ENCODE measurements around the gene TEKT5. TPM values are rescaled to one million over a fixed set of nuclear protein-coding genes. Genes with fewer than 3 reads are reported as not detected.

TEKT5 gene
- total and polyA plus RNA-seq, 4 donors, result 0.13 to 0.92 TPM; not detected in 2

DNA sequence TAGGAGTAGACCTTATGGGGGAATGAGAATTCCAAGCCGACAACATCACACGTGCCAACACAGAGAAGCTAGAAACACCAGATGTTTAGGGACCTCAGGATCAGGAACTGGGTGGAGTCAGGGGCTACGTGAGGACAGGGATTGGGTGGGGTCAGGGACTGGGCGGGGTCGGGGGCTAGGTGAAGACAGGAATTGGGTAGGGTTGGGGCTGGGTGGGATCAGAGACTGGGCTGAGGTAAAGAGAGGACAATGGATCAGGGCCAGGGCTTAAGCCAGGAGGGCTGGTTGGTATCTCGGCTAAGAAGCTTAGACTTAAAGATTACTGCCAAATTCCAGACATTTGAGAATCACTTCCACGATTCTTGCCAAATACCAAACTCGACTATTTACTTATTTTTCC, 11.6 kb downstream of the TEKT5 start:
- no peaks in the 10 kb centered on the region for H3K4me1 ChIP-seq (ENCODE audit: control insufficient read depth in 4 of 4, insufficient read depth in 4 of 4, low read length in 3 of 4)
- 73% methylated on average over 8 of the region's 8 CpGs for WGBS
- no peaks in the 10 kb centered on the region for H3K36me3 ChIP-seq (ENCODE audit: control insufficient read depth in 4 of 4, insufficient read depth in 3 of 4, low read depth in 1 of 4, low read length in 3 of 4)
- DNase-seq (ENCODE audit: low spot score), result no peak
- TF ChIP-seq SP1 (IDR thresholded peaks at IDR 0.05), result no peak
- no peak for TF ChIP-seq TAF1 (conservative IDR thresholded peaks at IDR 0.05)
- no peak for TF ChIP-seq NR2F2 (IDR thresholded peaks at IDR 0.05)
- no peak for TF ChIP-seq ZBTB33 (IDR thresholded peaks at IDR 0.05)
- no peak for TF ChIP-seq FOXA1 (IDR thresholded peaks at IDR 0.05)
- TF ChIP-seq YY1 (IDR thresholded peaks at IDR 0.05), result no peak
- TF ChIP-seq, protein P1, sequence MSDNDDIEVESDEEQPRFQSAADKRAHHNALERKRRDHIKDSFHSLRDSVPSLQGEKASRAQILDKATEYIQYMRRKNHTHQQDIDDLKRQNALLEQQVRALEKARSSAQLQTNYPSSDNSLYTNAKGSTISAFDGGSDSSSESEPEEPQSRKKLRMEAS (IDR thresholded peaks at IDR 0.05), result no peak
- no peak for TF ChIP-seq ATF3 (IDR thresholded peaks at IDR 0.05)
- no peak for TF ChIP-seq RXRA (IDR thresholded peaks at IDR 0.05)
- TF ChIP-seq EGR1 (IDR thresholded peaks at IDR 0.05; ENCODE audit: low read depth in 2 of 2), result no peak
- TF ChIP-seq JUND (IDR thresholded peaks at IDR 0.05), result no peak
- TF ChIP-seq HNF4A (conservative IDR thresholded peaks at IDR 0.05), result no peak
- TF ChIP-seq, protein P2, sequence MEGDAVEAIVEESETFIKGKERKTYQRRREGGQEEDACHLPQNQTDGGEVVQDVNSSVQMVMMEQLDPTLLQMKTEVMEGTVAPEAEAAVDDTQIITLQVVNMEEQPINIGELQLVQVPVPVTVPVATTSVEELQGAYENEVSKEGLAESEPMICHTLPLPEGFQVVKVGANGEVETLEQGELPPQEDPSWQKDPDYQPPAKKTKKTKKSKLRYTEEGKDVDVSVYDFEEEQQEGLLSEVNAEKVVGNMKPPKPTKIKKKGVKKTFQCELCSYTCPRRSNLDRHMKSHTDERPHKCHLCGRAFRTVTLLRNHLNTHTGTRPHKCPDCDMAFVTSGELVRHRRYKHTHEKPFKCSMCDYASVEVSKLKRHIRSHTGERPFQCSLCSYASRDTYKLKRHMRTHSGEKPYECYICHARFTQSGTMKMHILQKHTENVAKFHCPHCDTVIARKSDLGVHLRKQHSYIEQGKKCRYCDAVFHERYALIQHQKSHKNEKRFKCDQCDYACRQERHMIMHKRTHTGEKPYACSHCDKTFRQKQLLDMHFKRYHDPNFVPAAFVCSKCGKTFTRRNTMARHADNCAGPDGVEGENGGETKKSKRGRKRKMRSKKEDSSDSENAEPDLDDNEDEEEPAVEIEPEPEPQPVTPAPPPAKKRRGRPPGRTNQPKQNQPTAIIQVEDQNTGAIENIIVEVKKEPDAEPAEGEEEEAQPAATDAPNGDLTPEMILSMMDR (IDR thresholded peaks at IDR 0.05; ENCODE audit: low read depth, low read length, missing input control), result no peak
- TF ChIP-seq RAD21 (IDR thresholded peaks at IDR 0.05), result no peak
- TF ChIP-seq, protein P3, sequence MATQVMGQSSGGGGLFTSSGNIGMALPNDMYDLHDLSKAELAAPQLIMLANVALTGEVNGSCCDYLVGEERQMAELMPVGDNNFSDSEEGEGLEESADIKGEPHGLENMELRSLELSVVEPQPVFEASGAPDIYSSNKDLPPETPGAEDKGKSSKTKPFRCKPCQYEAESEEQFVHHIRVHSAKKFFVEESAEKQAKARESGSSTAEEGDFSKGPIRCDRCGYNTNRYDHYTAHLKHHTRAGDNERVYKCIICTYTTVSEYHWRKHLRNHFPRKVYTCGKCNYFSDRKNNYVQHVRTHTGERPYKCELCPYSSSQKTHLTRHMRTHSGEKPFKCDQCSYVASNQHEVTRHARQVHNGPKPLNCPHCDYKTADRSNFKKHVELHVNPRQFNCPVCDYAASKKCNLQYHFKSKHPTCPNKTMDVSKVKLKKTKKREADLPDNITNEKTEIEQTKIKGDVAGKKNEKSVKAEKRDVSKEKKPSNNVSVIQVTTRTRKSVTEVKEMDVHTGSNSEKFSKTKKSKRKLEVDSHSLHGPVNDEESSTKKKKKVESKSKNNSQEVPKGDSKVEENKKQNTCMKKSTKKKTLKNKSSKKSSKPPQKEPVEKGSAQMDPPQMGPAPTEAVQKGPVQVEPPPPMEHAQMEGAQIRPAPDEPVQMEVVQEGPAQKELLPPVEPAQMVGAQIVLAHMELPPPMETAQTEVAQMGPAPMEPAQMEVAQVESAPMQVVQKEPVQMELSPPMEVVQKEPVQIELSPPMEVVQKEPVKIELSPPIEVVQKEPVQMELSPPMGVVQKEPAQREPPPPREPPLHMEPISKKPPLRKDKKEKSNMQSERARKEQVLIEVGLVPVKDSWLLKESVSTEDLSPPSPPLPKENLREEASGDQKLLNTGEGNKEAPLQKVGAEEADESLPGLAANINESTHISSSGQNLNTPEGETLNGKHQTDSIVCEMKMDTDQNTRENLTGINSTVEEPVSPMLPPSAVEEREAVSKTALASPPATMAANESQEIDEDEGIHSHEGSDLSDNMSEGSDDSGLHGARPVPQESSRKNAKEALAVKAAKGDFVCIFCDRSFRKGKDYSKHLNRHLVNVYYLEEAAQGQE (IDR thresholded peaks at IDR 0.05), result no peak
- no peak for TF ChIP-seq HNF4G (IDR thresholded peaks at IDR 0.05)
- H3K4me3 ChIP-seq (ENCODE audit: low read depth in 1 of 3, low read length in 3 of 3), result no peak overlapping the region
- no peaks in the 10 kb centered on the region for H3K9me3 ChIP-seq (ENCODE audit: control insufficient read depth in 4 of 4, low read length in 3 of 4)
- no peak overlapping the region for H3K9ac ChIP-seq (ENCODE audit: low read depth in 1 of 2, low read length in 2 of 2)
- no peaks in the 10 kb centered on the region for H3K27me3 ChIP-seq (ENCODE audit: control insufficient read depth in 4 of 4, insufficient read depth in 4 of 4, low read length in 3 of 4)
- H3K27ac ChIP-seq (ENCODE audit: low read depth in 1 of 2, low read length in 2 of 2), result no peak overlapping the region

- DNase-seq (ENCODE audit: low spot score), result no peak
- no peak overlapping the region for H3K27ac ChIP-seq (ENCODE audit: low read depth in 1 of 2, low read length in 2 of 2)
- no peaks in the 10 kb centered on the region for H3K9me3 ChIP-seq (ENCODE audit: control insufficient read depth in 4 of 4, low read length in 3 of 4)
- no peak overlapping the region for H3K4me3 ChIP-seq (ENCODE audit: low read depth in 1 of 3, low read length in 3 of 3)
- no peaks in the 10 kb centered on the region for H3K27me3 ChIP-seq (ENCODE audit: control insufficient read depth in 4 of 4, insufficient read depth in 4 of 4, low read length in 3 of 4)
- 89% methylated on average over 7 of the region's 7 CpGs for WGBS
- H3K9ac ChIP-seq (ENCODE audit: low read depth in 1 of 2, low read length in 2 of 2), result no peak overlapping the region
- no peaks in the 10 kb centered on the region for H3K36me3 ChIP-seq (ENCODE audit: control insufficient read depth in 4 of 4, insufficient read depth in 3 of 4, low read depth in 1 of 4, low read length in 3 of 4)
- no peaks in the 10 kb centered on the region for H3K4me1 ChIP-seq (ENCODE audit: control insufficient read depth in 4 of 4, insufficient read depth in 4 of 4, low read length in 3 of 4)
- no peak for TF ChIP-seq FOXA2 (IDR thresholded peaks at IDR 0.05)
- TF ChIP-seq GABPA (IDR thresholded peaks at IDR 0.05 in 1 of 2, conservative IDR thresholded peaks at IDR 0.05 in 1 of 2), result no peak
- no peak for TF ChIP-seq ZBTB33 (IDR thresholded peaks at IDR 0.05)
- TF ChIP-seq JUND (IDR thresholded peaks at IDR 0.05), result no peak
- TF ChIP-seq ATF3 (IDR thresholded peaks at IDR 0.05), result no peak
- TF ChIP-seq, protein P1 (IDR thresholded peaks at IDR 0.05), result no peak
- TF ChIP-seq, protein P3 (IDR thresholded peaks at IDR 0.05), result no peak
Observed at GRCh38 chr16:10682604-10683003, 12.1 kb downstream of the TEKT5 start.

Data from liver (tissue), 9 donors.